Stimulated activated naive CD8-positive, alpha-beta T cell treated with anti-CD3 and anti-CD28 coated beads, Interleukin-15, amount 100 ng/mL, for 72 hours (primary cell): ENCODE results near the gene IRS1.

Source experiments
- ATAC-seq: fragments of 150-1000 bp; cut with Tn5 transposase; 2 replicates; pipeline ENCODE4 v1.10.0; 2021; ENCODE audit warnings: mild to moderate bottlenecking, moderate library complexity
- DNase-seq, 2 donors: peaks; one replicate each; pipeline ENCODE4 v3.0.0; 2021 to 2022
- H3K27ac Mint-ChIP-seq, 2 donors: one replicate each; pipeline ENCODE4 v1.8.0; 2022; ENCODE audit warnings: mild to moderate bottlenecking in 2 of 2, mixed read lengths in 2 of 2, moderate library complexity in 2 of 2
- H3K27me3 Mint-ChIP-seq: one replicate; pipeline ENCODE4 v1.8.0; 2022; ENCODE audit warnings: mixed read lengths
- H3K4me1 Mint-ChIP-seq: one replicate; pipeline ENCODE4 v1.8.0; 2022; ENCODE audit warnings: mild to moderate bottlenecking, mixed read lengths
- H3K4me3 Mint-ChIP-seq, 2 donors: one replicate each; pipeline ENCODE4 v1.8.0; 2022; ENCODE audit warnings: mild to moderate bottlenecking in 2 of 2, mixed read lengths in 2 of 2, moderate library complexity in 1 of 2
- H3K9me3 Mint-ChIP-seq, 2 donors: one replicate each; pipeline ENCODE4 v1.8.0; 2022; ENCODE audit warnings: mixed read lengths in 2 of 2

Gene IRS1

GRCh38 chr2:226733927-226734564, 65.6 kb downstream of the IRS1 start:
- Mint-ChIP-seq H3K27ac (no peak overlapping the region), H3K27me3 (no peaks in the 10 kb centered on the region), H3K4me1 (peaks cover 6% of the 10 kb centered on the region), H3K4me3 (no peak overlapping the region), H3K9me3 (peaks cover 0 to 6% of the 10 kb centered on the region in 2 donors)
- peak; percentile 20 for ATAC-seq
- no peak for DNase-seq

- H3K27ac Mint-ChIP-seq: no peak overlapping the region
Measured at GRCh38 chr2:226733189-226733858, 66.3 kb downstream of the IRS1 start.

GRCh38 chr2:226732478-226733188, 67.0 kb downstream of the IRS1 start:
- peaks cover 0 to 3% of the 10 kb centered on the region in 2 donors for H3K9me3 Mint-ChIP-seq
- H3K4me3 Mint-ChIP-seq: no peak overlapping the region
- H3K27me3 Mint-ChIP-seq: no peaks in the 10 kb centered on the region
- no peak for DNase-seq
- no peak overlapping the region for H3K27ac Mint-ChIP-seq
- no peaks in the 10 kb centered on the region for H3K4me1 Mint-ChIP-seq
- ATAC-seq: no peak

More at GRCh38 chr2:226733189-226733858, 66.3 kb downstream of the IRS1 start:
- H3K4me3 Mint-ChIP-seq: no peak overlapping the region
- ATAC-seq: no peak
- DNase-seq: no peak
- H3K27me3 Mint-ChIP-seq: no peaks in the 10 kb centered on the region
- H3K4me1 Mint-ChIP-seq: no peaks in the 10 kb centered on the region
- H3K9me3 Mint-ChIP-seq: peaks cover 0 to 6% of the 10 kb centered on the region in 2 donors

- Mint-ChIP-seq H3K27ac (no peak overlapping the region), H3K4me3 (no peak overlapping the region)
Measured at GRCh38 chr2:226730481-226730880, 69.1 kb downstream of the IRS1 start.

GRCh38 chr2:226728996-226729395, 70.6 kb downstream of the IRS1 start:
- Mint-ChIP-seq H3K4me1 (peaks cover 7% of the 10 kb centered on the region), H3K4me3 (no peak overlapping the region), H3K27me3 (peaks cover 27% of the 10 kb centered on the region), H3K27ac (no peak overlapping the region), H3K9me3 (no peaks in the 10 kb centered on the region)
- no peak for ATAC-seq
- no peak for DNase-seq

More at GRCh38 chr2:226730481-226730880, 69.1 kb downstream of the IRS1 start:
- no peak for ATAC-seq
- Mint-ChIP-seq H3K4me1 (peaks cover 4% of the 10 kb centered on the region), H3K27me3 (peaks cover 15% of the 10 kb centered on the region), H3K9me3 (no peaks in the 10 kb centered on the region)
- DNase-seq: no peak

GRCh38 chr2:226727251-226727650, 72.4 kb downstream of the IRS1 start:
- ATAC-seq (no peak), DNase-seq (no peak)
- no peak overlapping the region for H3K27ac Mint-ChIP-seq
- H3K9me3 Mint-ChIP-seq: no peaks in the 10 kb centered on the region
- H3K4me3 Mint-ChIP-seq: no peak overlapping the region
- H3K27me3 Mint-ChIP-seq: peaks cover 27% of the 10 kb centered on the region
- peaks cover 7% of the 10 kb centered on the region for H3K4me1 Mint-ChIP-seq

- H3K27ac Mint-ChIP-seq: peak overlapping the region in 1 of 2 donors; percentile 56
- DNase-seq (no peak), ATAC-seq (no peak)
- H3K4me1 Mint-ChIP-seq: peaks cover 7% of the 10 kb centered on the region
- peaks cover 27% of the 10 kb centered on the region for H3K27me3 Mint-ChIP-seq
- no peaks in the 10 kb centered on the region for H3K9me3 Mint-ChIP-seq
- no peak overlapping the region for H3K4me3 Mint-ChIP-seq
Measured at GRCh38 chr2:226726546-226726945, 73.1 kb downstream of the IRS1 start.

- DNase-seq (no peak), ATAC-seq (no peak)
- peaks cover 27% of the 10 kb centered on the region for H3K27me3 Mint-ChIP-seq
- H3K4me1 Mint-ChIP-seq: peaks cover 7% of the 10 kb centered on the region
- H3K27ac Mint-ChIP-seq: no peak overlapping the region
- H3K9me3 Mint-ChIP-seq: no peaks in the 10 kb centered on the region
- H3K4me3 Mint-ChIP-seq: no peak overlapping the region
Measured at GRCh38 chr2:226725126-226725860, 74.3 kb downstream of the IRS1 start.

- no peak for DNase-seq
- H3K4me3 Mint-ChIP-seq: no peak overlapping the region
- H3K27me3 Mint-ChIP-seq: peaks cover 23% of the 10 kb centered on the region
- H3K4me1 Mint-ChIP-seq: peaks cover 8% of the 10 kb centered on the region
- no peak overlapping the region for H3K27ac Mint-ChIP-seq
- ATAC-seq: no peak
- H3K9me3 Mint-ChIP-seq: no peaks in the 10 kb centered on the region
Measured at GRCh38 chr2:226721541-226721940, 78.1 kb downstream of the IRS1 start.

GRCh38 chr2:226720948-226721347, 78.7 kb downstream of the IRS1 start:
- peaks cover 17% of the 10 kb centered on the region for H3K27me3 Mint-ChIP-seq
- DNase-seq: no peak
- H3K4me3 Mint-ChIP-seq: no peak overlapping the region
- peak overlapping the region in 1 of 2 donors; percentile 4 for H3K27ac Mint-ChIP-seq
- peaks cover 14% of the 10 kb centered on the region for H3K4me1 Mint-ChIP-seq
- no peaks in the 10 kb centered on the region for H3K9me3 Mint-ChIP-seq
- no peak for ATAC-seq

- ATAC-seq: no peak
- Mint-ChIP-seq H3K4me1 (peaks cover 14% of the 10 kb centered on the region), H3K9me3 (peaks cover 0 to 5% of the 10 kb centered on the region in 2 donors), H3K27ac (no peak overlapping the region), H3K27me3 (no peaks in the 10 kb centered on the region), H3K4me3 (no peak overlapping the region)
- no peak for DNase-seq
Measured at GRCh38 chr2:226717719-226718118, 81.9 kb downstream of the IRS1 start.

GRCh38 chr2:226716126-226716525, 83.5 kb downstream of the IRS1 start:
- ATAC-seq (peak; percentile 66), DNase-seq (no peak)
- peaks cover 14% of the 10 kb centered on the region for H3K4me1 Mint-ChIP-seq
- H3K27me3 Mint-ChIP-seq: no peaks in the 10 kb centered on the region
- H3K27ac Mint-ChIP-seq: peak overlapping the region in 1 of 2 donors; percentile 33
- H3K9me3 Mint-ChIP-seq: peaks cover 0 to 5% of the 10 kb centered on the region in 2 donors
- H3K4me3 Mint-ChIP-seq: no peak overlapping the region

- Mint-ChIP-seq H3K27me3 (no peaks in the 10 kb centered on the region), H3K27ac (peak overlapping the region in 1 of 2 donors; percentile 19), H3K4me1 (peaks cover 14% of the 10 kb centered on the region), H3K9me3 (peaks cover 0 to 5% of the 10 kb centered on the region in 2 donors), H3K4me3 (no peak overlapping the region)
- DNase-seq (no peak), ATAC-seq (peak; percentile 42)
Measured at GRCh38 chr2:226715347-226715990, 84.2 kb downstream of the IRS1 start.

GRCh38 chr2:226712941-226713340, 86.7 kb downstream of the IRS1 start:
- Mint-ChIP-seq H3K27me3 (no peaks in the 10 kb centered on the region), H3K4me3 (no peak overlapping the region), H3K27ac (no peak overlapping the region), H3K4me1 (peaks cover 14% of the 10 kb centered on the region), H3K9me3 (peaks cover 0 to 5% of the 10 kb centered on the region in 2 donors)
- no peak for DNase-seq
- no peak for ATAC-seq
